ENCODE measurements around the gene DYRK1B.
"Not testable (repeated sequence)": the region's sequence is repeated elsewhere in the genome, so short reads cannot be mapped to it uniquely, and the experiment has no call there.

The DYRK1B gene

GRCh38 chr19:39829702-39830275 is 4.2 kb downstream of the DYRK1B start:
- no peak for DNase-seq

GRCh38 chr19:39828654-39829032 is 5.3 kb downstream of the DYRK1B start:
- DNase-seq = no peak

GRCh38 chr19:39828015-39828653 is 5.8 kb downstream of the DYRK1B start:
- DNase-seq = no peak

GRCh38 chr19:39827216-39827615 is 6.7 kb downstream of the DYRK1B start:
- DNase-seq = no peak

- DNase-seq = no peak
Observed at GRCh38 chr19:39826311-39826945, 7.5 kb downstream of the DYRK1B start.

- no peak for DNase-seq
Observed at GRCh38 chr19:39825531-39826076, 8.4 kb downstream of the DYRK1B start.

GRCh38 chr19:39825093-39825463 is 8.9 kb downstream of the DYRK1B start:
- DNase-seq = no peak

- peak; percentile 95 for DNase-seq
Observed at GRCh38 chr19:39824143-39825092, 9.5 kb downstream of the DYRK1B start.

- DNase-seq = no peak
Observed at GRCh38 chr19:39823686-39824085, 10.3 kb downstream of the DYRK1B start.

- no peak for DNase-seq
Observed at GRCh38 chr19:39820696-39821095, 13.3 kb downstream of the DYRK1B start.

- no peak for DNase-seq
Observed at GRCh38 chr19:39819786-39820185, 14.2 kb downstream of the DYRK1B start.

- DNase-seq = no peak
Observed at GRCh38 chr19:39818626-39819097, 15.3 kb downstream of the DYRK1B start.

GRCh38 chr19:39817888-39818561 is 15.9 kb downstream of the DYRK1B start:
- DNase-seq = no peak

- DNase-seq = no peak
Observed at GRCh38 chr19:39816287-39817048, 17.5 kb downstream of the DYRK1B start.

GRCh38 chr19:39814595-39814994 is 19.4 kb downstream of the DYRK1B start:
- no peak for DNase-seq

- DNase-seq = not testable (repeated sequence)
Observed at GRCh38 chr19:39814111-39814510, 19.9 kb downstream of the DYRK1B start.

- no peak for DNase-seq
Observed at GRCh38 chr19:39813264-39813993, 20.5 kb downstream of the DYRK1B start.

- no peak for DNase-seq
Observed at GRCh38 chr19:39811064-39811463, 22.9 kb downstream of the DYRK1B start.

GRCh38 chr19:39810424-39810823 is 23.5 kb downstream of the DYRK1B start:
- no peak for DNase-seq

GRCh38 chr19:39809368-39809767 is 24.6 kb downstream of the DYRK1B start:
- DNase-seq = no peak

- DNase-seq = not testable (repeated sequence)
Observed at GRCh38 chr19:39808688-39809087, 25.3 kb downstream of the DYRK1B start.

All from NCI-H510A (cell line).